Measurements from ENCODE around the gene GPR84.

DNA sequence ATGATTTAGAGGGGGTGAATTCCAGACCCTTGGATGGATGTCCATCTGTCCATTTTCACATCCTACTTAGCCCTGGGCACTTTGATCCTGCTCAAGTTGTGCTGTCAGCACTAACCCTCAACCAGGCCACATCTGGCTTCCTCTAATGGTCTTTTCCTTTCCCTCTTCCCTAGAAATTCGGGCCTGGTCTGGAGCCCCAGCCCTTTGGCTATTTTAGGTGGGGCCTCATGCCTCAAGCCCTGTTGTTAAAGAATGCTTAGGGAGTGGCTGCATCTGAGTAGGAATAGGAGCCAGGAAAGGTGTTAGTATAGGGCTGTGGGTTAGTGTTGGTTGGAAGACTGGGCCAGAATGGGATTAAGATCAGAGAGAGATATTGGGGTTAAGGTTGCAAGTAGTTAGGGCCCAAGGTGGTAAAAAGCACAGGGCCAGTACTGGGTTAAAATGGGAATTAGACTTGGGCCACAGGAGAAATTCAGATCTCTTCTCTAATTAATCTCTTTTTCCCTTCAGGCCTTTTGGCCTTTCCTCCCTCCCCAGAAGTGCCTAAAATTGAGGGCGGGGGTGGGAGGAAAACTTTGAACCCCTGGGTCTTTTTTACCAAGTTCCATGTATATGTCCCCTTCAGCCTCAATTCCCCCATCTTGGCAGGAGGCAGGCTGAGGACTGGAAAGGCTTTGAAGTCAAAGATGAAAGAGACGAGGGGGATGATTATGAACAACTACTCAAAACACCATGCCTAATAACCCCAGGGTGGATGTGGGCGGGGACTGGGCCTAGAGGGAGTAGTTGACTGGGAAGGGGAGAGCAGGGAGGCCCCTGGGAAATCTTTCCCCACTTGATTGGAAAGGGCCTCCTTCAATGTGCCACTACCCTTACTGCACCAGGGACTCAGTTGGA lies 24.2 kb upstream of the GPR84 start:
- TF ChIP-seq, protein P1, sequence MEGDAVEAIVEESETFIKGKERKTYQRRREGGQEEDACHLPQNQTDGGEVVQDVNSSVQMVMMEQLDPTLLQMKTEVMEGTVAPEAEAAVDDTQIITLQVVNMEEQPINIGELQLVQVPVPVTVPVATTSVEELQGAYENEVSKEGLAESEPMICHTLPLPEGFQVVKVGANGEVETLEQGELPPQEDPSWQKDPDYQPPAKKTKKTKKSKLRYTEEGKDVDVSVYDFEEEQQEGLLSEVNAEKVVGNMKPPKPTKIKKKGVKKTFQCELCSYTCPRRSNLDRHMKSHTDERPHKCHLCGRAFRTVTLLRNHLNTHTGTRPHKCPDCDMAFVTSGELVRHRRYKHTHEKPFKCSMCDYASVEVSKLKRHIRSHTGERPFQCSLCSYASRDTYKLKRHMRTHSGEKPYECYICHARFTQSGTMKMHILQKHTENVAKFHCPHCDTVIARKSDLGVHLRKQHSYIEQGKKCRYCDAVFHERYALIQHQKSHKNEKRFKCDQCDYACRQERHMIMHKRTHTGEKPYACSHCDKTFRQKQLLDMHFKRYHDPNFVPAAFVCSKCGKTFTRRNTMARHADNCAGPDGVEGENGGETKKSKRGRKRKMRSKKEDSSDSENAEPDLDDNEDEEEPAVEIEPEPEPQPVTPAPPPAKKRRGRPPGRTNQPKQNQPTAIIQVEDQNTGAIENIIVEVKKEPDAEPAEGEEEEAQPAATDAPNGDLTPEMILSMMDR (IDR thresholded peaks at IDR 0.05): no peak
- TF ChIP-seq POLR2A (IDR thresholded peaks at IDR 0.05): no peak
- no peak for TF ChIP-seq POLR2AphosphoS5 (IDR thresholded peaks at IDR 0.05)

Data from transverse colon (tissue), 4 donors.